ENCODE measurements around the gene DTL. TPM values are rescaled to one million over a fixed set of nuclear protein-coding genes. Genes with fewer than 3 reads are reported as not detected.

The DTL gene
- total RNA-seq, 1 donor from 2014 or later, result 17.6 TPM

DNA sequence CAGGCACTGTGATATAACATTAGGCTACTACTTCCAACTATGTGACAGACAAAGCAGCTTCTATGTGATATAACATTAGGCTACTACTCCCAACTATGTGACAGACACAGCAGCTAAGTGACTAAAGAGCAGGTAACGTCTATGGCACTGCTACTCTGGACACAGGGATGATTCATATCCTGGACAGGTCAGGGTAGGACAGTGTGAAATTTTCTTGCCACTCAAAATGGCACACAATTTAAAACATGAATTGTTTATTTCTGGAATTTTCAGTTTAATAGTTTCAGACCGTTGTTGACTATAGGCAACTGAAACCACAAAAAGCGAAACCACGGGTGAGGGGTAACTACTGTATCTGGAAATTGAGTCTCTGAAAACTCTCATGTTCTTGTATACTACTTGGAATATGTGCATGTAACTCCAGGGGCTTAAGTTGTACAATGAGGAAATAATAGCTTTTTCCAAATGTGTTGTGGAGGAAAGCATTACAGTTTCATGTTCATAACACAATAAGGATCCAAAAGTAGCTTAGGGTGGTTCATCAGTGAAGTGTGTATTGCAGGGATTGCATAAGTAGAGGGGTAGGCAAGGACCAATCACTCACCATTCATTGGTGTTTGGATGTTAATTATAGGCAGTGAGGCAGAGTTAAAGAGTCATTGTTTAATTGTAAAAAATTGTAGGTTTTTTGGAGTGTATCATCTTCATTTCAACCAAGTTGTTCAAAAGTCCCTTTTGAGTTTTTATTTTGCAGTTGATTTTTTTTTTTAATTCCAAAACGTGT lies 5.3 kb downstream of the DTL start:
- TF ChIP-seq, protein P1, sequence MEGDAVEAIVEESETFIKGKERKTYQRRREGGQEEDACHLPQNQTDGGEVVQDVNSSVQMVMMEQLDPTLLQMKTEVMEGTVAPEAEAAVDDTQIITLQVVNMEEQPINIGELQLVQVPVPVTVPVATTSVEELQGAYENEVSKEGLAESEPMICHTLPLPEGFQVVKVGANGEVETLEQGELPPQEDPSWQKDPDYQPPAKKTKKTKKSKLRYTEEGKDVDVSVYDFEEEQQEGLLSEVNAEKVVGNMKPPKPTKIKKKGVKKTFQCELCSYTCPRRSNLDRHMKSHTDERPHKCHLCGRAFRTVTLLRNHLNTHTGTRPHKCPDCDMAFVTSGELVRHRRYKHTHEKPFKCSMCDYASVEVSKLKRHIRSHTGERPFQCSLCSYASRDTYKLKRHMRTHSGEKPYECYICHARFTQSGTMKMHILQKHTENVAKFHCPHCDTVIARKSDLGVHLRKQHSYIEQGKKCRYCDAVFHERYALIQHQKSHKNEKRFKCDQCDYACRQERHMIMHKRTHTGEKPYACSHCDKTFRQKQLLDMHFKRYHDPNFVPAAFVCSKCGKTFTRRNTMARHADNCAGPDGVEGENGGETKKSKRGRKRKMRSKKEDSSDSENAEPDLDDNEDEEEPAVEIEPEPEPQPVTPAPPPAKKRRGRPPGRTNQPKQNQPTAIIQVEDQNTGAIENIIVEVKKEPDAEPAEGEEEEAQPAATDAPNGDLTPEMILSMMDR (conservative IDR thresholded peaks at IDR 0.05; ENCODE audit: low read depth, low read length), result no peak
- DNase-seq (ENCODE audit: low read depth), result no peak
- H3K4me3 ChIP-seq (ENCODE audit: low read depth, low read length), result no peak overlapping the region

DNA sequence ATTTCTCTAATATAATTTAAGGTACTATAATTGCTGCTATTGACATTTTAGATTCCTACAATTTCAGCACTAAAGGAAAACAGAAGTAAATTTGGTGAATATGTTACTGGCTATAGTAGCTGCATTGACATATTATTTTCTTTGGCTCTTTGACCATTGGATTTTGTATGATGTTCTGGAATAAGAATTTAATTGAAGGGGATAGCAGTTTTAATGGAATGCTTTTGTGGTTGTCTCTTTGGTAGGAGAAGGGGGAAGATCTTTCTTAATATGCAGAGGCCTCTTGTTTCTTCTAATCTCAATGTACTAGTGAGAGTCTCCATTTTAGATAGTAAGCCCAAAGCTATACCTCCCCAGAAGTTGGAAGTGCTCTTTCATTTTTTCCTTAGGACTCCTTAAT lies 6.9 kb downstream of the DTL start:
- no peak overlapping the region for H3K4me3 ChIP-seq (ENCODE audit: low read depth, low read length)
- no peak for DNase-seq (ENCODE audit: low read depth)
- TF ChIP-seq, protein P1 (conservative IDR thresholded peaks at IDR 0.05; ENCODE audit: low read depth, low read length), result no peak

DNA sequence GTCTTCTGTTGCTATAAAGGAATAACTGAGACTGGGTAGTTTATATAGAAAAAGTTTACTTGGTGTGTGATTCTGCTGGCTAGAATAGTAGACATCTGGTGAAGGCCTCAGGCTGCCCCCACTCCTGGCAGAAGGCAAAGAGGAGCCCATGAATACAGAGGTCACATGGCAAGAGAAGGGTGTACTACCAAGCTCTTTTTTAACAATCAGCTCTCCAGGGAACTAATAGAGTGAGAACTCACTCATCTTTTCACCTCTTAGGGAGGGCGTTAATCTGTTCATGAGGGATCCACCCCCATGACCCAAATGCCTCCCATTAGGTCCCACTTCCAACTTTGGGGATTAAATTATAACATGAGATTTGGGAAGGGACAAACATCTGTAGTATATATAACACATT lies 9.3 kb downstream of the DTL start:
- no peak overlapping the region for H3K4me3 ChIP-seq (ENCODE audit: low read depth, low read length)
- TF ChIP-seq, protein P1 (conservative IDR thresholded peaks at IDR 0.05; ENCODE audit: low read depth, low read length), result no peak
- no peak for DNase-seq (ENCODE audit: low read depth)

DNA sequence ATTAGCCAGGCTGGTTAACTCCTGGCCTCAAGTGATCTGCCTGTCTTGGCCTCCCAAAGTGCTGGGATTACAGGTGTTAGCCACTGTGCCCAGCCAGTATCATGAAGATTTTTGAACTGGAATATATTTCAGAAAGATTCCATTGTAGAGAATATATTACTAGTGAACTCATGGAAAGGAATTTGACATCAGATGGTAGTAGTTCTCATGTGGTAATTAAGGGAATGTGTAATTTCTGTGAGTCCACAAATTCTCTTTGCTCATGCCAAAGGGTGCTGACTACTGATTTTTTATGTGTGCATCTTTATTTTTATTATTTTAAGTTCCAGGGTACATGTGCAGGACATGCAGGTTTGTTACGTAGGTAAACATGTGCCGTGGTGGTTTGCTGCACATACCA lies 10.4 kb downstream of the DTL start:
- no peak overlapping the region for H3K4me3 ChIP-seq (ENCODE audit: low read depth, low read length)
- no peak for DNase-seq (ENCODE audit: low read depth)
- TF ChIP-seq, protein P1 (conservative IDR thresholded peaks at IDR 0.05; ENCODE audit: low read depth, low read length), result no peak

DNA sequence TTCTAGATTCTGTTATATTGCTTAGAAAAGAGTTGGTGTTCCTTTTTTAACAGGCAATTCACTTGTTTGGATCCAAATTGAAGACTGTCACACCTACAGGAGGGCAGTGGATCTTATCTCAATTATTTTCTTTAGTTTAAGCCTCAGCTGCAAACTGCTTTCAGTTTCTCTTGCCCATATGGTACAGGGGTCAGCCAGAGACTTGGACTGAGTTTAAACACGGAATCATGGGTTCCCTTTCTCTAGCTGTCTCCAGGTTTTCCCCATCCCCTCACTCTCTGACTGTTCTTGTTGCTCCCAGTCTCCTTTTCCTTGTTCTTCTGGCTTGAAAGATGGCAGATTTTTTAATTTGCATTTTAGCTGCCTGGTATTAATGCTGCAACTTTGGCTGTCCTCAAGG lies 18.4 kb downstream of the DTL start:
- DNase-seq (ENCODE audit: low read depth), result no peak
- no peak overlapping the region for H3K4me3 ChIP-seq (ENCODE audit: low read depth, low read length)
- TF ChIP-seq, protein P1 (conservative IDR thresholded peaks at IDR 0.05; ENCODE audit: low read depth, low read length), result no peak

DNA sequence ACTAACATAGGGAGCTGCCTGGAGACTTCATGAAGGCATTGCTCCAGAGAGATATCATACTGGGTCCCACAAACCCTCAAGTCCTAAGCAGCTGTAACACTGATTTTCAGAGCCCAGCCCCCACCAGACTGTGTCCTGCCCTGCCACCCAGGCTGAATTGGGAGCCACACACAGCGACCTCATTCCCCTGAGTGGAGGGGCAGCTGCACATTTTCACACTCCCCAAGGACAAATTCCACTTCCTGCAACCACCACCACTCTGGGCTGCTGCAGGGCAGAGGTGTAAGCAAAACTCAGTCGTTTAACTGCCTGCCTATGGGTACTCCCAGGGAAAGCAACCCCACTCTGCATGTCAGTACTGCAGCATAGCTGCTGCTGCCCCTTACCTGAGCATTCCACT lies 19.8 kb downstream of the DTL start:
- DNase-seq (ENCODE audit: low read depth), result no peak
- TF ChIP-seq, protein P1 (conservative IDR thresholded peaks at IDR 0.05; ENCODE audit: low read depth, low read length), result no peak
- no peak overlapping the region for H3K4me3 ChIP-seq (ENCODE audit: low read depth, low read length)

Measured in epithelial cell of proximal tubule (primary cell).